GM23338 (cell line): ENCODE data around the gene ETV6. TPM values are rescaled to one million over a fixed set of nuclear protein-coding genes. Genes with fewer than 3 reads are reported as not detected.

Experiments used
- ATAC-seq: fragments of 200-7000 bp; cut with Tn5 transposase; 3 replicates; pipeline ENCODE4 v1.9.1; 2020
- DNase-seq: peaks from one replicate; pipeline ENCODE4 v3.0.0-alpha.2; 2015; ENCODE audit warnings: low spot score
- H2AFZ ChIP-seq: fragments of 200-600 bp; sonication (generic); 2 replicates; pipeline ENCODE4 v1.8.0; 2016; ENCODE audit warnings: antibody characterized with exemption, mild to moderate bottlenecking, moderate library complexity
- H3F3A ChIP-seq: fragments of 200-600 bp; sonication (generic); replicated peaks from 2 replicates; pipeline ENCODE4 v1.8.0; 2017; ENCODE audit warnings: antibody characterized with exemption, mixed run types, low read depth
- H3K27ac ChIP-seq: fragments of 200-600 bp; sonication (generic); 2 replicates; pipeline ENCODE4 v1.6.1; 2016; ENCODE audit warnings: low read depth
- H3K27me3 ChIP-seq: fragments of 200-600 bp; sonication (generic); 2 replicates; pipeline ENCODE4 v1.8.0; 2016; ENCODE audit warnings: mild to moderate bottlenecking, mixed run types, moderate library complexity; ENCODE audit not compliant: insufficient read depth
- H3K36me3 ChIP-seq: fragments of 200-600 bp; sonication (generic); 2 replicates; pipeline ENCODE4 v1.8.0; 2016; ENCODE audit warnings: mild to moderate bottlenecking; ENCODE audit not compliant: insufficient read depth
- H3K4me1 ChIP-seq: fragments of 200-600 bp; sonication (generic); 2 replicates; pipeline ENCODE4 v1.8.0; 2016; ENCODE audit warnings: mild to moderate bottlenecking, moderate library complexity; ENCODE audit not compliant: insufficient read depth
- H3K4me2 ChIP-seq: fragments of 200-600 bp; sonication (generic); 2 replicates; pipeline ENCODE4 v1.7.1; 2017; ENCODE audit warnings: mixed run types
- H3K4me3 ChIP-seq: fragments of 200-600 bp; sonication (generic); 2 replicates; pipeline ENCODE4 v1.6.1; 2016; ENCODE audit warnings: mixed run types
- H3K79me2 ChIP-seq: fragments of 200-600 bp; sonication (generic); replicated peaks from 2 replicates; pipeline ENCODE4 v1.8.0; 2017; ENCODE audit warnings: mild to moderate bottlenecking; ENCODE audit not compliant: insufficient read depth
- H3K9me2 ChIP-seq: fragments of 200-600 bp; sonication (generic); 2 replicates; pipeline ENCODE4 v1.8.0; 2017; ENCODE audit not compliant: insufficient read depth
- H4K20me1 ChIP-seq: fragments of 200-600 bp; sonication (generic); replicated peaks from 2 replicates; pipeline ENCODE4 v1.8.0; 2017; ENCODE audit warnings: mild to moderate bottlenecking; ENCODE audit not compliant: insufficient read depth
- H3K27ac Mint-ChIP-seq: 2 replicates; pipeline ENCODE4 v1.8.0; 2020; ENCODE audit warnings: inconsistent platforms, mild to moderate bottlenecking, moderate library complexity, mixed read lengths
- H3K27me3 Mint-ChIP-seq: 3 replicates; pipeline ENCODE4 v1.8.0; 2022; ENCODE audit warnings: low read depth, mild to moderate bottlenecking, moderate library complexity, mixed read lengths, inconsistent platforms; ENCODE audit not compliant: insufficient read depth, poor library complexity
- H3K36me3 Mint-ChIP-seq: 3 replicates; pipeline ENCODE4 v1.8.0; 2021; ENCODE audit warnings: low read depth, mild to moderate bottlenecking, inconsistent platforms, moderate library complexity, mixed read lengths
- H3K4me1 Mint-ChIP-seq: 3 replicates; pipeline ENCODE4 v1.8.0; 2020; ENCODE audit warnings: mild to moderate bottlenecking, inconsistent platforms, mixed read lengths
- H3K4me3 Mint-ChIP-seq: 3 replicates; pipeline ENCODE4 v1.8.0; 2021; ENCODE audit warnings: moderate library complexity, mild to moderate bottlenecking, inconsistent platforms, mixed read lengths
- H3K9me3 Mint-ChIP-seq: 3 replicates; pipeline ENCODE4 v1.8.0; 2020; ENCODE audit warnings: moderate library complexity, mild to moderate bottlenecking, inconsistent platforms, mixed read lengths
- CREB1 ChIP-seq: fragments of 250-450 bp; sonication (Bioruptor Pico); IDR thresholded peaks from 2 replicates; pipeline ENCODE4 v1.5.0; 2020; ENCODE audit warnings: low read depth, mild to moderate bottlenecking, moderate library complexity
- EZH2 ChIP-seq: fragments of 200-600 bp; sonication (generic); IDR thresholded peaks from one replicate; pipeline ENCODE4 v1.8.0; 2017; ENCODE audit warnings: antibody characterized with exemption, mild to moderate bottlenecking, low read depth; ENCODE audit not compliant: unreplicated experiment
- EZH2phosphoT487 ChIP-seq: fragments of 200-600 bp; sonication (generic); IDR thresholded peaks from one replicate; pipeline ENCODE4 v1.8.1; 2018; ENCODE audit warnings: antibody characterized with exemption; ENCODE audit not compliant: unreplicated experiment
- JUNB ChIP-seq: IDR thresholded peaks from one replicate; pipeline ENCODE4 v1.6.1; 2016; ENCODE audit warnings: antibody characterized with exemption; ENCODE audit not compliant: unreplicated experiment
- NANOG ChIP-seq: IDR thresholded peaks from 2 replicates; pipeline ENCODE4 v1.6.1; 2016; ENCODE audit warnings: antibody characterized with exemption, borderline replicate concordance
- POLR2AphosphoS5 ChIP-seq: IDR thresholded peaks from 2 replicates; pipeline ENCODE4 v1.6.1; 2016; ENCODE audit warnings: antibody characterized with exemption, low read depth
- REST ChIP-seq: IDR thresholded peaks from one replicate; pipeline ENCODE4 v1.6.1; 2018; ENCODE audit warnings: antibody characterized with exemption; ENCODE audit not compliant: unreplicated experiment
- STAT1 ChIP-seq: IDR thresholded peaks from one replicate; pipeline ENCODE4 v1.6.1; 2016; ENCODE audit warnings: antibody characterized with exemption; ENCODE audit not compliant: unreplicated experiment
- ZNF114 ChIP-seq: fragments of 250-450 bp; sonication (Bioruptor Pico); IDR thresholded peaks from 2 replicates; pipeline ENCODE4 v1.5.0; 2020; ENCODE audit warnings: mild to moderate bottlenecking, moderate library complexity
- ZNF331 ChIP-seq: fragments of 250-450 bp; sonication (Bioruptor Pico); IDR thresholded peaks from 2 replicates; pipeline ENCODE4 v1.5.0; 2020; ENCODE audit warnings: low read depth, mild to moderate bottlenecking, moderate library complexity
- ZNF462 ChIP-seq: fragments of 250-450 bp; sonication (Bioruptor Pico); IDR thresholded peaks from 2 replicates; pipeline ENCODE4 v1.5.0; 2020; ENCODE audit warnings: mild to moderate bottlenecking, moderate library complexity
- polyA plus RNA-seq: library from polyadenylated mRNA; unstranded; fragments of >200 nt; fragmentation: Nextera tagmentation; extraction: Ambion mirVana; gene quantifications from 2 replicates; pipeline ENCODE4 v1.2.1, GENCODE V29; 2016
- total RNA-seq: library from RNA; depleted of rRNA; stranded (reverse); fragments of >200 nt; shearing (Covaris generic); gene quantifications from 2 replicates; pipeline ENCODE4 v1.2.3, GENCODE V29; 2014
- TF ChIP-seq, protein P1 (sequence below): IDR thresholded peaks from 2 replicates; pipeline ENCODE4 v1.6.1; 2016; ENCODE audit warnings: antibody characterized with exemption
- TF ChIP-seq, protein P2 (sequence below), 2 experiments: fragments of 200-600 bp in 1 of 2; sonication (generic) in 1 of 2; conservative IDR thresholded peaks; 2 replicates each; pipeline versions ENCODE4 v1.5.1 to v1.6.1; 2016 to 2017; ENCODE audit warnings: antibody characterized with exemption in 2 of 2, low read depth in 2 of 2, mild to moderate bottlenecking in 2 of 2, moderate library complexity in 1 of 2

Gene ETV6
- total and polyA plus RNA-seq, 2 experiments from 2014 or later = 7.5 to 15.1 TPM

GRCh38 chr12:11686120-11686519, 36.6 kb downstream of the ETV6 start:
- H3K4me3 Mint-ChIP-seq = no peak overlapping the region
- Histone ChIP-seq H3K4me2 (no peak overlapping the region), H3K79me2 (peaks cover 48% of the 10 kb centered on the region), H3K4me3 (no peak overlapping the region), H4K20me1 (no peaks in the 10 kb centered on the region), H3K36me3 (no peaks in the 10 kb centered on the region), H3K27ac (no peak overlapping the region), H3K9me2 (no peaks in the 10 kb centered on the region), H3F3A (no peaks in the 10 kb centered on the region), H3K27me3 (no peaks in the 10 kb centered on the region), H3K4me1 (peaks cover 5% of the 10 kb centered on the region), H2AFZ (no peak overlapping the region)
- peaks cover 24% of the 10 kb centered on the region for H3K4me1 Mint-ChIP-seq
- ATAC-seq = no peak; the same call in 2 of the 3 replicates
- H3K36me3 Mint-ChIP-seq = peaks cover 4% of the 10 kb centered on the region; the same call in 1 of the 3 replicates
- TF ChIP-seq EZH2 = no peak
- TF ChIP-seq CREB1 = no peak
- TF ChIP-seq JUNB = no peak
- no peak for TF ChIP-seq ZNF462 (CRISPR knock-in tag)
- no peak for TF ChIP-seq NANOG
- TF ChIP-seq EZH2phosphoT487 = no peak
- no peak for TF ChIP-seq REST
- TF ChIP-seq, protein P1, sequence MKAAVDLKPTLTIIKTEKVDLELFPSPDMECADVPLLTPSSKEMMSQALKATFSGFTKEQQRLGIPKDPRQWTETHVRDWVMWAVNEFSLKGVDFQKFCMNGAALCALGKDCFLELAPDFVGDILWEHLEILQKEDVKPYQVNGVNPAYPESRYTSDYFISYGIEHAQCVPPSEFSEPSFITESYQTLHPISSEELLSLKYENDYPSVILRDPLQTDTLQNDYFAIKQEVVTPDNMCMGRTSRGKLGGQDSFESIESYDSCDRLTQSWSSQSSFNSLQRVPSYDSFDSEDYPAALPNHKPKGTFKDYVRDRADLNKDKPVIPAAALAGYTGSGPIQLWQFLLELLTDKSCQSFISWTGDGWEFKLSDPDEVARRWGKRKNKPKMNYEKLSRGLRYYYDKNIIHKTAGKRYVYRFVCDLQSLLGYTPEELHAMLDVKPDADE = no peak
- no peak for TF ChIP-seq ZNF114 (CRISPR knock-in tag)
- no peak for TF ChIP-seq POLR2AphosphoS5
- TF ChIP-seq, protein P2, sequence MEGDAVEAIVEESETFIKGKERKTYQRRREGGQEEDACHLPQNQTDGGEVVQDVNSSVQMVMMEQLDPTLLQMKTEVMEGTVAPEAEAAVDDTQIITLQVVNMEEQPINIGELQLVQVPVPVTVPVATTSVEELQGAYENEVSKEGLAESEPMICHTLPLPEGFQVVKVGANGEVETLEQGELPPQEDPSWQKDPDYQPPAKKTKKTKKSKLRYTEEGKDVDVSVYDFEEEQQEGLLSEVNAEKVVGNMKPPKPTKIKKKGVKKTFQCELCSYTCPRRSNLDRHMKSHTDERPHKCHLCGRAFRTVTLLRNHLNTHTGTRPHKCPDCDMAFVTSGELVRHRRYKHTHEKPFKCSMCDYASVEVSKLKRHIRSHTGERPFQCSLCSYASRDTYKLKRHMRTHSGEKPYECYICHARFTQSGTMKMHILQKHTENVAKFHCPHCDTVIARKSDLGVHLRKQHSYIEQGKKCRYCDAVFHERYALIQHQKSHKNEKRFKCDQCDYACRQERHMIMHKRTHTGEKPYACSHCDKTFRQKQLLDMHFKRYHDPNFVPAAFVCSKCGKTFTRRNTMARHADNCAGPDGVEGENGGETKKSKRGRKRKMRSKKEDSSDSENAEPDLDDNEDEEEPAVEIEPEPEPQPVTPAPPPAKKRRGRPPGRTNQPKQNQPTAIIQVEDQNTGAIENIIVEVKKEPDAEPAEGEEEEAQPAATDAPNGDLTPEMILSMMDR (conservative IDR thresholded peaks at IDR 0.05; ENCODE audit: low read depth in 2 of 2) = no peak
- TF ChIP-seq STAT1 = no peak
- no peak for TF ChIP-seq ZNF331 (CRISPR knock-in tag)
- peaks cover 3% of the 10 kb centered on the region for H3K27me3 Mint-ChIP-seq
- DNase-seq = no peak
- H3K9me3 Mint-ChIP-seq = peaks cover 3% of the 10 kb centered on the region; the same call in 2 of the 3 replicates
- no peak overlapping the region for H3K27ac Mint-ChIP-seq
